T-helper 22 cell (primary cell): ENCODE results near the gene ARHGAP33.

Experiments used
- DNase-seq: peaks from one replicate; pipeline ENCODE4 v3.0.0-alpha.2; 2020; ENCODE audit warnings: low read depth

ARHGAP33 gene

GRCh38 chr19:35780058-35780457 is 4.7 kb downstream of the ARHGAP33 start:
- DNase-seq = no peak

- DNase-seq = no peak
Measured at GRCh38 chr19:35780717-35781116, 5.4 kb downstream of the ARHGAP33 start.

GRCh38 chr19:35781650-35782049 is 6.3 kb downstream of the ARHGAP33 start:
- no peak for DNase-seq

DNA sequence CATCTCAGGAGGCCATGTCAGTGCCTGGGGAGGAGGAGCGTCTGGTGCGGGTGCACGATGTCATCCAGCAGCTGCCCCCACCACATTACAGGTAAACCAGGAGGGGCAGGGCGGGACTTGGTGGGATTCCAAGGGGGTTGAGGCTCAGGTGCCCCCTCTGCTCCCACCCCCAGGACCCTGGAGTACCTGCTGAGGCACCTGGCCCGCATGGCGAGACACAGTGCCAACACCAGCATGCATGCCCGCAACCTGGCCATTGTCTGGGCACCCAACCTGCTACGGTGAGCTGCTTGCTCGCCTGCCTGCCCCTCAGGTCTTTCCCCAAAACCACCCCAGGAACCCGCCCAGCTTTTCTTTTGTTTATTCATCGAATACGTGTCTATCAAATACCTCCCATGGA is 7.2 kb downstream of the ARHGAP33 start:
- DNase-seq = no peak

DNA sequence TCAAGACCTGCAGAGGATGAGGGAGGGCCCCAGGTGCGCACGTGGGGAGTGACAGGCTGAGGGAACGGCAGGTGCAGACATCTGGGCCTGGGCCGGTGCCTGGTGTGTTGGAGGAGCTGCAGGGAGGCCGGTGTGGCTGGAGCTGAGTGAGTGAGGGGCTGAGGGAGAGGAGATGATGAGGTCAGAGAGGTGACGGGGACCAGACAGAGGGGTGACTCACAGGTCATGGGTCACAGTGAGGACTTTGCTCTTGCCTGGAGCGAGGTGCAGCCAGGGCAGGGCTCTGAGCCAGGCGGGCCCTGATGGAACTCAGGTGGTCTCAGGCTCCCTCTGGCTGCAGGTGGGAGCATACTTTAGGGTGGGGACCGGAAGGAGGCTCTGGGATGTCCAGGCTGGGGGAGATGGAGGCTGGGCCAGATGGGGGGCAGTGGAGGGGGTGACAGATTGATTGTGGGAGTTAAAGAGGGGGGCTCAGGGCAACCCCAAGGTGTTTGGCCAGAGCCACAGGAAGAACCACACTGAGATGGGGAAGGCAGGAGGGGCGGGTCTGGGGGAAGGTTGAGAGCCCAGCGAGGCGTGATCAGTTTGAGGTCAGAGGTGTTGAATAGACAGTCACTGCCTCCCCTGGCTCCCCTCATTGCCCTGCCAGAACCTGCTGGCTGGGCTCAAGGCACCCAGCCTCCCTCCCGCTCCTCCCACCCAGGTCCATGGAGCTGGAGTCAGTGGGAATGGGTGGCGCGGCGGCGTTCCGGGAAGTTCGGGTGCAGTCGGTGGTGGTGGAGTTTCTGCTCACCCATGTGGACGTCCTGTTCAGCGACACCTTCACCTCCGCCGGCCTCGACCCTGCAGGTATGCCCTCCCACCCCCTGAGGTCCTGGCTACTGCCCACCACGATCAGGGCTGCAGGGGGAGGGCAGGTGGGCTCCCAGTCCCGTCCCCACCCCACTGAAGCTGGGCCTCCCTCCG is 8.4 kb downstream of the ARHGAP33 start:
- DNase-seq = no peak

- no peak for DNase-seq
Measured at GRCh38 chr19:35784503-35785338, 9.4 kb downstream of the ARHGAP33 start.

- no peak for DNase-seq
Measured at GRCh38 chr19:35785339-35785627, 9.9 kb downstream of the ARHGAP33 start.

DNA sequence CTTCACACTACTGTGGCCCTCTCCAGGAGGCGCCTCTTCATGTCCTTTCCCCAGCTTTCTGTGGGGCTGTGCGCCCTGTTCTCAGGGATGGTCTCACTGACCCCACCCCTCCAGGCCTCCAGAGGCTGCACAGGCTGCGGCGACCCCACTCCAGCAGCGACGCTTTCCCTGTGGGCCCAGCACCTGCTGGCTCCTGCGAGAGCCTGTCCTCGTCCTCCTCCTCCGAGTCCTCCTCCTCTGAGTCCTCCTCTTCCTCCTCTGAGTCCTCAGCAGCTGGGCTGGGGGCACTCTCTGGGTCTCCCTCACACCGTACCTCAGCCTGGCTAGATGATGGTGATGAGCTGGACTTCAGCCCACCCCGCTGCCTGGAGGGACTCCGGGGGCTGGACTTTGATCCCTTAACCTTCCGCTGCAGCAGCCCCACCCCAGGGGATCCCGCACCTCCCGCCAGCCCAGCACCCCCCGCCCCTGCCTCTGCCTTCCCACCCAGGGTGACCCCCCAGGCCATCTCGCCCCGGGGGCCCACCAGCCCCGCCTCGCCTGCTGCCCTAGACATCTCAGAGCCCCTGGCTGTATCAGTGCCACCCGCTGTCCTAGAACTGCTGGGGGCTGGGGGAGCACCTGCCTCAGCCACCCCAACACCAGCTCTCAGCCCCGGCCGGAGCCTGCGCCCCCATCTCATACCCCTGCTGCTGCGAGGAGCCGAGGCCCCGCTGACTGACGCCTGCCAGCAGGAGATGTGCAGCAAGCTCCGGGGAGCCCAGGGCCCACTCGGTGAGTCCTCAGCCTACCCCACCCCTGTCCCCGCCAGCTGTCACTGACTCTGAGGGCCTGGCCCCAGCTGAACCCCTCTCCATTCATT is 11.2 kb downstream of the ARHGAP33 start:
- no peak for DNase-seq

- DNase-seq = no peak
Measured at GRCh38 chr19:35787227-35787799, 11.9 kb downstream of the ARHGAP33 start.

DNA sequence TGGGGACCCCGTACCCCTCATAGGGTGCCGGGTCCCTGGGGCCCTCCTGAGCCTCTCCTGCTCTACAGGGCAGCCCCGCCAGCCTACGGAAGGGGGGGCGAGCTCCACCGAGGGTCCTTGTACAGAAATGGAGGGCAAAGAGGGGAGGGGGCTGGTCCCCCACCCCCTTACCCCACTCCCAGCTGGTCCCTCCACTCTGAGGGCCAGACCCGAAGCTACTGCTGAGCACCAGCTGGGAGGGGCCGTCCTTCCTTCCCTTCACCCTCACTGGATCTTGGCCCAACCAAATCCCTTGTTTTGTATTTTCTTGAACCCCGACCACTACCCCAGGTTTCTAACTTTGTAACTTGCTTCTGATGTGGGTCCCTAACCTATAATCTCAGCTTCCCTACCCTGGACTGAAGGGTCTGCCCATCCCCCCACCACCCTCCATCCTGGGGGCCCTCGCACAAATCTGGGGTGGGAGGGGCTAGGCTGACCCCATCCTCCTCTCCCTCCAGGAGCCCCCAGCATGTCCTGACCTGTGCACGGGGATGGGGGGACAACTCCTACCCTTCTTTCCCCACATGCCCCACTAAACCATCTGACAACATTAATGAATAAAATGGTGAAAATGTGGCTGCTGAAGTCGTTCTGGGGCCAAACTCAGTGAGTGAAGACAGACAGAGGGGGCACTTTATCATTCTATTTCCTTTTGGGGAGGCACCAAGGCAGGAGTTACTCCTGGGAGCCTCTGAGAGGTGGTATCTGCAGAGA is 13.0 kb downstream of the ARHGAP33 start:
- DNase-seq = no peak

DNA sequence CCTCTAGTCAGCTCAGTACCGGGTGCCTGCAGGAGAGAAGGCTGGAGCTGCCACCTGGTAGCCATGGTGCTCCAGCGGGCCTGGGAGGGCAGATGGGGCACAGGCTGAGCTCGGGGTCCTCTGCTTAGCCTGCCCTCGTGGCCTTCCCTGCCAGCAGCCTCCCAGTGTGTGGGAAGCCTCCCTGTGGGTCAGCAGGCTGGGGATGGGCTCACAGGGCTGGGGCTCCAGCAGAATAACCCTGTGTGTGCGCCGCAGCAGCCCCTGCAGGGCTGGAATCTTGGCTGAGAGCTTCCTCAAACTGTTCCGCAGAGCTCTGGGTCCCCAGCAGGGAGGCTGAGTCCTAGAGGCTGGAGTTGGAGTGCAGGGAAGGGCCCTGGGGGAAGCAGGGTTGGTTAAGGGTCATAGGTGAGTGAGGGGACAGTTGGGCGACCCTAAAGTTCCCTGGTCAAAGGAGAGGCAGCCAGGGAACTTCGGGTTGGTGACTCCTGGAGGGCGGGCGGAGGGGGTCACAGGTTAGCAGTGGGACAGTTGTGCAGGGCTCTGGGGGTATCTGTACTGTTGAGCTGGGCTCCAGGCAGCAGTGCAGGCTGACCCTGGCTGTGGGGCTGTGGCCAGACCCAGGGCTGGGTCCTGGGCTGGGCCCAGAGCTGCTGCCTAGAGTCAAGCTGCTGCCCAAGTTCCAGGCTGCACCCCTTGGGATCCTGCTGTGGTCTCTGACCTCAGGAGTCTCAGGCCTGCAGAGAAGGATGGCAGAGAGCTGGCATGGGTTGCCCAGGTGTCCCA is 14.0 kb downstream of the ARHGAP33 start:
- DNase-seq = no peak

DNA sequence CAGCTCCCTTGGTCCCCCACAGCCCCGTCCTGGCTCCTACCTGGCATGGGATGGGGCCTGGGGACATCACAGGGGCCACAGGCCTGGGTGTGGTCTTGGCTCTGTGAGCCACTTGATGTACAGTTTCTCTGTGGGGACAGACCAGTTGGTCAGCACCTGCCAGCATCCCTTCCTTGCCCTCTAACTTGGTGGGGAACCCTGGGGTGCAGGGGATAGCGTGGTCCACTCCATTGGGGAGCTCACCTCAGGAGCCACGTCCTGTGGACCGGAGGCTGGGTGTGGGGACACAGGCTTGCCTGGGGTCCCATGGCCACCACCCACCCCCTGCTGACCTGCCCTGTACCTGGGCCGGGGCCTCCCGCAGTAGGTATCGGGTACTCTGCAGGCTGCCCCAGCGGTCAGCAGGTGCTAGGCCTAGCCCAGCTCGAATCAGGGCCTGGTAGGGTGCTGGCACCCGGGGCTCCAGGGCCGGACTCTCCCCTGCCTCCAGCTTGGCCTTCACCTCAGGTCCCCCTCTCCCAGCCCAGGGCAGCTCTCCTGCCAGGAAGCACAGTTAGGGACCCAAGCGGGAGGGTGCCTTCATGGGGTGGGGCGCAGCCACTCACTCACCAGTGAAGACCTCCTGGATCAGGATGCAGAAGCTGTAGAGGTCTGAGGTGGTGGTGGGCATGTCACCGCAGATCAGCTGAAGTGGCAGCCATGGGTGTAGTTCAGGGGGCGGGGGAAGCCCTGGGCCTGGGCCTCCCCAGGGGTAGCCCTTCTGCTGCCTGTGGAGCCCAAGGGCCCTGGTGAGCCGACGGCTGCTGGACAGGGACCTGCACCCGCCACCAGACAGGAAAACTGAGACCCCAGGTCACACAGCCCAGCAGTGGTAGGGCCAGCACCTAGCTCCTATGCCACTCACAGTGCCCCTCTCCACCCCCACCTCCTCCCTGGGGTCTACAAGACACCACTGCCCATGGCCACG is 14.9 kb downstream of the ARHGAP33 start:
- DNase-seq = no peak

- DNase-seq = no peak
Measured at GRCh38 chr19:35790981-35791813, 15.8 kb downstream of the ARHGAP33 start.

DNA sequence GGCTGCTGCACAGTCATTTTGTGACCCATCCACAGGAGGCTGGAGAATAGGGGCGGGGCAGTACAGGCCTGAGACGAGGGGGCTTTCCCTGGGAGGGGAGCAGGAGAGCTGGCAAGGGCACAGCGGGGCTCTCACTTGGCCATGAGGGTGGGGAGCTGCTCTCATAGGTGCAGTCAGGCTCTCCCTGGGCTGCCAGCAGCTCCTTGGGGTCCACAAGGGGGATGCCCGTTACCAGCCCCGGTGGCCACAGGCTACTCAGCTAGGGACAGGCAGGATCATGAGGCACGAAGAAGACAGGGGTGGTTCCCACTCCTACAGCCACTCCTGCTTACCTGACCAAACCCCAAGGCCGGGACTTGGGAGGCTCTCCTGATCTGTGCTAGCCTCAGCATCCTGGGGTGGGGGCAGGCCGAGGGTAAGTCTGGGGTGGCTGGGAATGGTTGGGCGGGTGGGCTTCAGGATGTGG is 16.5 kb downstream of the ARHGAP33 start:
- DNase-seq = no peak

- no peak for DNase-seq
Measured at GRCh38 chr19:35792312-35792711, 16.9 kb downstream of the ARHGAP33 start.

DNA sequence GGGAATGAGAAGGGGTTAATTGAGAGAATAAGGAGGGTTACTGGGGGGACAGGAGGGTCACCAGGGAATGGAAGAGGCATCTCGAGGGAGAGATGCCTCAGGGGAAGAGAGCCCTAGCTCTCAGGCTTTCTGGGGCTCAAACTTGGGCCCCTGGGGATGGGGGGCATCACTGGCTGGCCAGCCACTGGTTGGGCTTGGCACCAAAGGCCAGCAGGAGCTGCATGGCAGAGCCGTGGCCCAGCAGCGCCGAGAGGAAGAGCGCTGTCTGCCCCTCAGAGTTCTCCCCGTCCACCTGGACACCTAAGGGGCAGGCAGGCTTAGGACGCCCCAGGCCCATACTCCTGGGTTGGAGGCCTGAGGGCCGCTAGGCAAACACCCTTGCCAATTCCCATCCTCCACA is 17.5 kb downstream of the ARHGAP33 start:
- no peak for DNase-seq

- no peak for DNase-seq
Measured at GRCh38 chr19:35793381-35794165, 18.2 kb downstream of the ARHGAP33 start.
